IMR-90 (cell line): ENCODE results near the gene TFEB. TPM values are rescaled to one million over a fixed set of nuclear protein-coding genes. Genes with fewer than 3 reads are reported as not detected.

Experiments
- ATAC-seq: fragments of 200-7000 bp; cut with Tn5 transposase; 2 replicates; pipeline ENCODE4 v1.9.1; 2020; ENCODE audit warnings: low read depth, mild to moderate bottlenecking, moderate library complexity
- BruUV-seq: library from RNA; stranded (reverse); fragments of 400-500 nt; replicated peaks from 2 replicates; lab custom pipeline; 2021; lab: Mats Ljungman, UMichigan
- CTCF ChIA-PET: fragments of 300-600 bp; formaldehyde crosslinking; extraction: SDS; loops from one replicate; lab custom pipeline; 2021; ENCODE audit warnings: antibody characterized with exemption; lab: Yijun Ruan, JAX
- POLR2A ChIA-PET: fragments of 300-600 bp; sonication (Branson Sonifier 250); formaldehyde crosslinking; loops from one replicate; lab custom pipeline; 2022; ENCODE audit warnings: antibody characterized with exemption; ENCODE audit not compliant: unreplicated experiment; lab: Charles Lee
- DNase-seq: peaks from one replicate; pipeline ENCODE4 v3.0.0; 2013
- H2AFZ ChIP-seq: replicated peaks from 2 replicates; pipeline ENCODE3; 2013; ENCODE audit warnings: low read length, mild to moderate bottlenecking; ENCODE audit not compliant: poor library complexity
- H2AK5ac ChIP-seq: 2 replicates; pipeline ENCODE4 v1.6.1; 2013; ENCODE audit warnings: low read depth, low read length, inconsistent platforms
- H2AK9ac ChIP-seq: replicated peaks from 2 replicates; pipeline ENCODE3; 2013; ENCODE audit warnings: mild to moderate bottlenecking, low read depth, low read length, moderate library complexity; ENCODE audit not compliant: poor library complexity
- H2BK120ac ChIP-seq: 2 replicates; pipeline ENCODE4 v1.6.1; 2013; ENCODE audit warnings: low read depth, low read length, inconsistent platforms
- H2BK15ac ChIP-seq: 3 replicates; pipeline ENCODE4 v1.6.1; 2013; ENCODE audit warnings: low read depth, low read length, inconsistent platforms
- H2BK20ac ChIP-seq: 2 replicates; pipeline ENCODE4 v1.6.1; 2013; ENCODE audit warnings: low read depth, mild to moderate bottlenecking, inconsistent platforms, low read length, moderate library complexity
- H2BK5ac ChIP-seq: 2 replicates; pipeline ENCODE4 v1.6.1; 2013; ENCODE audit warnings: mild to moderate bottlenecking, low read depth, low read length, inconsistent platforms; ENCODE audit not compliant: poor library complexity, severe bottlenecking
- H3K14ac ChIP-seq: replicated peaks from 2 replicates; pipeline ENCODE4 v1.6.1; 2013; ENCODE audit warnings: low read depth, low read length, inconsistent platforms
- H3K18ac ChIP-seq: 2 replicates; pipeline ENCODE4 v1.6.1; 2013; ENCODE audit warnings: low read depth, low read length, control low read depth
- H3K23ac ChIP-seq: 2 replicates; pipeline ENCODE4 v1.6.1; 2013; ENCODE audit warnings: low read depth, low read length, inconsistent platforms
- H3K27ac ChIP-seq: 2 replicates; pipeline ENCODE4 v1.5.1; 2013; ENCODE audit warnings: mild to moderate bottlenecking, control low read depth, low read length; ENCODE audit not compliant: insufficient read depth
- H3K27me3 ChIP-seq: 2 replicates; pipeline ENCODE4 v1.6.1; 2013; ENCODE audit warnings: low read length; ENCODE audit not compliant: control insufficient read depth, insufficient read depth
- H3K36me3 ChIP-seq: 2 replicates; pipeline ENCODE4 v1.6.1; 2013; ENCODE audit warnings: low read length, mixed read lengths; ENCODE audit not compliant: control insufficient read depth, insufficient read depth
- H3K4ac ChIP-seq: 2 replicates; pipeline ENCODE4 v1.6.1; 2013; ENCODE audit warnings: low read depth, low read length, inconsistent platforms
- H3K4me1 ChIP-seq: 2 replicates; pipeline ENCODE4 v1.6.1; 2013; ENCODE audit warnings: low read length, mixed read lengths; ENCODE audit not compliant: control insufficient read depth, insufficient read depth
- H3K4me2 ChIP-seq: 2 replicates; pipeline ENCODE4 v1.6.1; 2013; ENCODE audit warnings: low read depth, mild to moderate bottlenecking, control low read depth, low read length, moderate library complexity
- H3K4me3 ChIP-seq: 2 replicates; pipeline ENCODE4 v1.5.1; 2013; ENCODE audit warnings: low read depth, mild to moderate bottlenecking, control low read depth, low read length, moderate library complexity; ENCODE audit not compliant: insufficient read depth
- H3K56ac ChIP-seq: 2 replicates; pipeline ENCODE4 v1.6.1; 2013; ENCODE audit warnings: low read length, inconsistent platforms; ENCODE audit not compliant: insufficient read depth; ENCODE audit errors: extremely low read depth
- H3K79me1 ChIP-seq, 2 experiments: 2 replicates each; pipeline ENCODE4 v1.6.1; 2013; ENCODE audit warnings: low read length in 2 of 2, inconsistent platforms in 1 of 2, low read depth in 1 of 2
- H3K9ac ChIP-seq: 2 replicates; pipeline ENCODE4 v1.6.1; 2013; ENCODE audit warnings: low read depth, low read length, control low read depth
- H3K9me1 ChIP-seq: 2 replicates; pipeline ENCODE4 v1.6.1; 2013; ENCODE audit warnings: low read length, inconsistent platforms; ENCODE audit not compliant: insufficient read depth
- H3K9me3 ChIP-seq: 2 replicates; pipeline ENCODE4 v1.6.1; 2013; ENCODE audit warnings: low read length; ENCODE audit not compliant: control insufficient read depth, insufficient read depth
- H4K20me1 ChIP-seq: 2 replicates; pipeline ENCODE4 v1.6.1; 2013; ENCODE audit warnings: low read length, inconsistent platforms; ENCODE audit not compliant: insufficient read depth
- H4K5ac ChIP-seq: 2 replicates; pipeline ENCODE4 v1.6.1; 2013; ENCODE audit warnings: mild to moderate bottlenecking, low read depth, low read length, control low read depth
- H4K8ac ChIP-seq, 2 experiments: 2 replicates each; pipeline ENCODE4 v1.6.1; 2013; ENCODE audit warnings: low read depth in 2 of 2, low read length in 2 of 2, control low read depth in 1 of 2, inconsistent platforms in 1 of 2
- H4K91ac ChIP-seq: 2 replicates; pipeline ENCODE4 v1.6.1; 2013; ENCODE audit warnings: low read depth, low read length, inconsistent platforms; ENCODE audit not compliant: insufficient read depth
- BHLHE40 ChIP-seq: fragments of 150-350 bp; IDR thresholded peaks from 2 replicates; pipeline ENCODE4 v1.6.1; 2016; ENCODE audit warnings: mild to moderate bottlenecking, low read depth, low read length
- CEBPB ChIP-seq: IDR thresholded peaks from 2 replicates; pipeline ENCODE4 v1.6.1; 2012; ENCODE audit warnings: low read depth, low read length, improper control_type of control experiment
- CHD1 ChIP-seq: IDR thresholded peaks from 2 replicates; pipeline ENCODE4 v1.6.1; 2012; ENCODE audit warnings: low read depth, low read length, improper control_type of control experiment
- CTCF ChIP-seq: conservative IDR thresholded peaks from 2 replicates; pipeline ENCODE4 v1.5.1; 2012; ENCODE audit warnings: mild to moderate bottlenecking, low read depth, low read length, improper control_type of control experiment
- ELK1 ChIP-seq: fragments of 150-350 bp; IDR thresholded peaks from 2 replicates; pipeline ENCODE4 v1.6.1; 2016; ENCODE audit warnings: low read depth, mild to moderate bottlenecking, low read length, moderate library complexity, borderline replicate concordance
- FOS ChIP-seq: fragments of 150-350 bp; IDR thresholded peaks from 2 replicates; pipeline ENCODE4 v1.6.1; 2016; ENCODE audit warnings: low read depth, low read length
- MAFK ChIP-seq: IDR thresholded peaks from 2 replicates; pipeline ENCODE4 v1.6.1; 2012; ENCODE audit warnings: low read depth, low read length, improper control_type of control experiment
- MXI1 ChIP-seq: IDR thresholded peaks from 2 replicates; pipeline ENCODE4 v1.6.1; 2012; ENCODE audit warnings: low read depth, mild to moderate bottlenecking, low read length, moderate library complexity, borderline replicate concordance
- NFE2L2 ChIP-seq: fragments of 150-350 bp; IDR thresholded peaks from 2 replicates; pipeline ENCODE4 v1.6.1; 2016; ENCODE audit warnings: low read depth, mild to moderate bottlenecking, low read length
- POLR2A ChIP-seq: IDR thresholded peaks from 2 replicates; pipeline ENCODE4 v1.6.1; 2012; ENCODE audit warnings: mild to moderate bottlenecking, low read depth, low read length
- RCOR1 ChIP-seq: IDR thresholded peaks from 2 replicates; pipeline ENCODE4 v1.6.1; 2012; ENCODE audit warnings: mild to moderate bottlenecking, low read length, improper control_type of control experiment; ENCODE audit not compliant: insufficient replicate concordance
- SMC3 ChIP-seq: fragments of 150-350 bp; IDR thresholded peaks from 2 replicates; pipeline ENCODE4 v1.6.1; 2016; ENCODE audit warnings: low read depth, mild to moderate bottlenecking, antibody characterized with exemption, low read length, moderate library complexity
- WGBS, 2 experiments: methylation state at CpG; one replicate each; pipeline versions ENCODE4 v1.1.5 to v1.1.7; 2013; ENCODE audit warnings: missing lambda C conversion rate in 2 of 2; ENCODE audit not compliant: insufficient read length in 1 of 2; ENCODE audit errors: extremely low coverage in 2 of 2; 5-methylcytosine and 5-hydroxymethylcytosine counted together
- dilution Hi-C: fragments of 300-500 bp; cut with HindIII; formaldehyde crosslinking; loops from one replicate; pipeline ENCODE4 v1.14.3; 2018; ENCODE audit warnings: low sequenced_read_pairs; ENCODE audit not compliant: unreplicated experiment
- in situ Hi-C: fragments of 300-500 bp; cut with MboI; formaldehyde crosslinking; loops from 3 replicates; pipeline ENCODE4 v1.14.3; 2019; ENCODE audit warnings: low sequenced_read_pairs, inconsistent platforms, mixed read lengths
- intact Hi-C: fragments of 100-400 bp; cut with micrococcal nuclease; formaldehyde crosslinking; loops from 2 replicates; pipeline ENCODE4 v1.10.0; 2022
- polyA plus RNA-seq, 3 experiments: library from polyadenylated mRNA; depleted of rRNA; stranded (reverse); fragments of >200 nt; gene quantifications; 2 replicates each; pipeline ENCODE4 v1.2.3, GENCODE V29; 2012; ENCODE audit warnings: low replicate concordance in 1 of 3
- total RNA-seq: library from RNA; depleted of rRNA; stranded (reverse); fragments of >200 nt; gene quantifications from 2 replicates; pipeline ENCODE4 v1.2.3, GENCODE V29; 2012
- TF ChIP-seq, protein P1 (sequence below): fragments of 150-350 bp; IDR thresholded peaks from 2 replicates; pipeline ENCODE4 v1.6.1; 2017; ENCODE audit warnings: mild to moderate bottlenecking, antibody characterized with exemption, low read length, low read depth

TFEB gene
- total and polyA plus RNA-seq, 2 of the 4 experiments (the other 2 are of a cell fraction) = 4.5 to 4.9 TPM

GRCh38 chr6:41728954-41729353, 6.5 kb downstream of the TFEB start:
- BruUV-seq = no TSS peak

More at GRCh38 chr6:41728954-41729353, 6.5 kb downstream of the TFEB start:
- dilution Hi-C loops = no loop called here
- H3K4me1 ChIP-seq = peaks cover 23% of the 10 kb centered on the region
- H3K56ac ChIP-seq = no peak overlapping the region
- no peak overlapping the region for H3K18ac ChIP-seq
- no peak overlapping the region for H3K4ac ChIP-seq
- H3K36me3 ChIP-seq = no peaks in the 10 kb centered on the region
- TF ChIP-seq CHD1 (no peak), ELK1 (no peak), CEBPB (no peak), MXI1 (no peak), RCOR1 (no peak), FOS (no peak), BHLHE40 (no peak), POLR2A (no peak), NFE2L2 (no peak), MAFK (no peak), CTCF (no peak), SMC3 (no peak)
- TF ChIP-seq, protein P1, sequence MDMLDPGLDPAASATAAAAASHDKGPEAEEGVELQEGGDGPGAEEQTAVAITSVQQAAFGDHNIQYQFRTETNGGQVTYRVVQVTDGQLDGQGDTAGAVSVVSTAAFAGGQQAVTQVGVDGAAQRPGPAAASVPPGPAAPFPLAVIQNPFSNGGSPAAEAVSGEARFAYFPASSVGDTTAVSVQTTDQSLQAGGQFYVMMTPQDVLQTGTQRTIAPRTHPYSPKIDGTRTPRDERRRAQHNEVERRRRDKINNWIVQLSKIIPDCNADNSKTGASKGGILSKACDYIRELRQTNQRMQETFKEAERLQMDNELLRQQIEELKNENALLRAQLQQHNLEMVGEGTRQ = no peak
- H2AK9ac ChIP-seq = no peak overlapping the region
- no peaks in the 10 kb centered on the region for H4K20me1 ChIP-seq
- ChIA-PET POLR2A (no interaction called here), CTCF (no interaction called here)
- H4K8ac ChIP-seq = no peak overlapping the region
- ATAC-seq (no peak), DNase-seq (no peak)
- H4K5ac ChIP-seq = no peak overlapping the region
- no peak overlapping the region for H4K91ac ChIP-seq
- peaks cover 6 to 24% of the 10 kb centered on the region in 2 experiments; a peak in 2 of 4 replicates for H3K79me1 ChIP-seq
- 97% methylated on average over 6 of the region's 7 CpGs; no CpG with 5 or more reads in 1 of the 2 experiments for whole genome bisulfite sequencing, 2 experiments
- no peak overlapping the region for H2AFZ ChIP-seq
- no peak overlapping the region for H2AK5ac ChIP-seq
- H2BK20ac ChIP-seq = no peak overlapping the region
- no peak overlapping the region for H3K4me2 ChIP-seq
- intact Hi-C loops = no loop called here
- H3K9me1 ChIP-seq = peaks cover 12% of the 10 kb centered on the region; the same call in 1 of the 2 replicates
- no peak overlapping the region for H3K27ac ChIP-seq
- no peak overlapping the region for H3K4me3 ChIP-seq
- in situ Hi-C loops = no loop called here
- no peak overlapping the region for H2BK5ac ChIP-seq
- no peak overlapping the region for H3K23ac ChIP-seq
- H3K14ac ChIP-seq = no peak overlapping the region
- no peaks in the 10 kb centered on the region for H3K27me3 ChIP-seq
- no peak overlapping the region for H3K9ac ChIP-seq
- H2BK120ac ChIP-seq = no peak overlapping the region
- H3K9me3 ChIP-seq = no peaks in the 10 kb centered on the region
- H2BK15ac ChIP-seq = no peak overlapping the region
